ENCODE data around the gene MPP4. TPM values are rescaled to one million over a fixed set of nuclear protein-coding genes. Genes with fewer than 3 reads are reported as not detected.

Gene MPP4
- polyA plus RNA-seq, 4 donors: 0.04 to 0.09 TPM; not detected in 2

GRCh38 chr2:201669865-201670264, 28.6 kb downstream of the MPP4 start:
- Histone ChIP-seq H3K36me3 (ENCODE audit: control insufficient read depth in 3 of 3, insufficient read depth in 2 of 3, low read depth in 1 of 3, low read length in 3 of 3) (no peaks in the 10 kb centered on the region), H3K4me3 (ENCODE audit: low read depth in 1 of 3, low read length in 3 of 3) (no peak overlapping the region)

GRCh38 chr2:201668402-201668910, 30.0 kb downstream of the MPP4 start:
- H3K9me3 ChIP-seq (ENCODE audit: control insufficient read depth in 2 of 2, insufficient read depth in 1 of 2, low read depth in 1 of 2, low read length in 1 of 2): no peaks in the 10 kb centered on the region
- FAIRE-seq: no peak
- no peaks in the 10 kb centered on the region for H3K36me3 ChIP-seq (ENCODE audit: control insufficient read depth in 3 of 3, insufficient read depth in 2 of 3, low read depth in 1 of 3, low read length in 3 of 3)
- 58 to 72% (median 65%) methylated on average over 3 of the region's 3 CpGs for WGBS, 3 donors
- no peak overlapping the region for H3K27ac ChIP-seq (ENCODE audit: low read depth in 1 of 3, low read length in 2 of 3)
- H3K27me3 ChIP-seq (ENCODE audit: control insufficient read depth in 3 of 3, insufficient read depth in 3 of 3, low read length in 3 of 3): no peaks in the 10 kb centered on the region
- H3K4me3 ChIP-seq (ENCODE audit: low read depth in 1 of 3, low read length in 3 of 3): no peak overlapping the region
- DNase-seq: no peak
- H3K4me1 ChIP-seq (ENCODE audit: control insufficient read depth in 3 of 3, insufficient read depth in 2 of 3, low read depth in 1 of 3, low read length in 2 of 3): no peaks in the 10 kb centered on the region

More at GRCh38 chr2:201669865-201670264, 28.6 kb downstream of the MPP4 start:
- Histone ChIP-seq H3K9me3 (ENCODE audit: control insufficient read depth in 2 of 2, insufficient read depth in 1 of 2, low read depth in 1 of 2, low read length in 1 of 2) (no peaks in the 10 kb centered on the region), H3K27me3 (ENCODE audit: control insufficient read depth in 3 of 3, insufficient read depth in 3 of 3, low read length in 3 of 3) (no peaks in the 10 kb centered on the region), H3K4me1 (ENCODE audit: control insufficient read depth in 3 of 3, insufficient read depth in 2 of 3, low read depth in 1 of 3, low read length in 2 of 3) (no peaks in the 10 kb centered on the region), H3K27ac (ENCODE audit: low read depth in 1 of 3, low read length in 2 of 3) (no peak overlapping the region)
- FAIRE-seq (no peak), DNase-seq (no peak)
- WGBS, 3 donors: 86 to 97% (median 92%) methylated on average over 1 of the region's 1 CpG

GRCh38 chr2:201664334-201664733, 34.1 kb downstream of the MPP4 start:
- FAIRE-seq (no peak), DNase-seq (no peak)
- H3K4me1 ChIP-seq (ENCODE audit: control insufficient read depth in 3 of 3, insufficient read depth in 2 of 3, low read depth in 1 of 3, low read length in 2 of 3): no peaks in the 10 kb centered on the region
- H3K27me3 ChIP-seq (ENCODE audit: control insufficient read depth in 3 of 3, insufficient read depth in 3 of 3, low read length in 3 of 3): peaks cover 0 to 3% (median 0%) of the 10 kb centered on the region in 3 donors
- no peak overlapping the region for H3K4me3 ChIP-seq (ENCODE audit: low read depth in 1 of 3, low read length in 3 of 3)
- H3K27ac ChIP-seq (ENCODE audit: low read depth in 1 of 3, low read length in 2 of 3): no peak overlapping the region
- WGBS, 3 donors: 82 to 88% (median 87%) methylated on average over 8 of the region's 8 CpGs
- H3K9me3 ChIP-seq (ENCODE audit: control insufficient read depth in 2 of 2, insufficient read depth in 1 of 2, low read depth in 1 of 2, low read length in 1 of 2): no peaks in the 10 kb centered on the region
- no peaks in the 10 kb centered on the region for H3K36me3 ChIP-seq (ENCODE audit: control insufficient read depth in 3 of 3, insufficient read depth in 2 of 3, low read depth in 1 of 3, low read length in 3 of 3)

- FAIRE-seq: no peak
- WGBS, 3 donors: 55 to 64% (median 59%) methylated on average over 5 of the region's 5 CpGs
- H3K36me3 ChIP-seq (ENCODE audit: control insufficient read depth in 3 of 3, insufficient read depth in 2 of 3, low read depth in 1 of 3, low read length in 3 of 3): no peaks in the 10 kb centered on the region
- H3K4me1 ChIP-seq (ENCODE audit: control insufficient read depth in 3 of 3, insufficient read depth in 2 of 3, low read depth in 1 of 3, low read length in 2 of 3): no peaks in the 10 kb centered on the region
- DNase-seq: no peak
- H3K27me3 ChIP-seq (ENCODE audit: control insufficient read depth in 3 of 3, insufficient read depth in 3 of 3, low read length in 3 of 3): peaks cover 0 to 3% (median 0%) of the 10 kb centered on the region in 3 donors
- no peak overlapping the region for H3K27ac ChIP-seq (ENCODE audit: low read depth in 1 of 3, low read length in 2 of 3)
- H3K9me3 ChIP-seq (ENCODE audit: control insufficient read depth in 2 of 2, insufficient read depth in 1 of 2, low read depth in 1 of 2, low read length in 1 of 2): no peaks in the 10 kb centered on the region
- H3K4me3 ChIP-seq (ENCODE audit: low read depth in 1 of 3, low read length in 3 of 3): no peak overlapping the region
These were observed 37.1 kb downstream of the MPP4 start for GRCh38 chr2:201661366-201661765.

GRCh38 chr2:201660293-201660895, 38.0 kb downstream of the MPP4 start:
- FAIRE-seq (no peak), DNase-seq (no peak)
- no peak overlapping the region for H3K4me3 ChIP-seq (ENCODE audit: low read depth in 1 of 3, low read length in 3 of 3)
- no peaks in the 10 kb centered on the region for H3K4me1 ChIP-seq (ENCODE audit: control insufficient read depth in 3 of 3, insufficient read depth in 2 of 3, low read depth in 1 of 3, low read length in 2 of 3)
- H3K9me3 ChIP-seq (ENCODE audit: control insufficient read depth in 2 of 2, insufficient read depth in 1 of 2, low read depth in 1 of 2, low read length in 1 of 2): no peaks in the 10 kb centered on the region
- no peaks in the 10 kb centered on the region for H3K36me3 ChIP-seq (ENCODE audit: control insufficient read depth in 3 of 3, insufficient read depth in 2 of 3, low read depth in 1 of 3, low read length in 3 of 3)
- 69 to 83% (median 82%) methylated on average over 5 of the region's 5 CpGs for WGBS, 3 donors
- no peak overlapping the region for H3K27ac ChIP-seq (ENCODE audit: low read depth in 1 of 3, low read length in 2 of 3)
- peaks cover 0 to 3% (median 0%) of the 10 kb centered on the region in 3 donors for H3K27me3 ChIP-seq (ENCODE audit: control insufficient read depth in 3 of 3, insufficient read depth in 3 of 3, low read length in 3 of 3)

GRCh38 chr2:201656740-201657139, 41.7 kb downstream of the MPP4 start:
- Histone ChIP-seq H3K9me3 (ENCODE audit: control insufficient read depth in 2 of 2, insufficient read depth in 1 of 2, low read depth in 1 of 2, low read length in 1 of 2) (no peaks in the 10 kb centered on the region), H3K4me1 (ENCODE audit: control insufficient read depth in 3 of 3, insufficient read depth in 2 of 3, low read depth in 1 of 3, low read length in 2 of 3) (no peaks in the 10 kb centered on the region), H3K4me3 (ENCODE audit: low read depth in 1 of 3, low read length in 3 of 3) (no peak overlapping the region), H3K36me3 (ENCODE audit: control insufficient read depth in 3 of 3, insufficient read depth in 2 of 3, low read depth in 1 of 3, low read length in 3 of 3) (no peaks in the 10 kb centered on the region), H3K27me3 (ENCODE audit: control insufficient read depth in 3 of 3, insufficient read depth in 3 of 3, low read length in 3 of 3) (peaks cover 0 to 5% (median 0%) of the 10 kb centered on the region in 3 donors), H3K27ac (ENCODE audit: low read depth in 1 of 3, low read length in 2 of 3) (no peak overlapping the region)
- DNase-seq: no peak
- FAIRE-seq: no peak
- WGBS, 3 donors: 77 to 84% (median 83%) methylated on average over 5 of the region's 5 CpGs

GRCh38 chr2:201656102-201656501, 42.3 kb downstream of the MPP4 start:
- FAIRE-seq: no peak
- H3K4me3 ChIP-seq (ENCODE audit: low read depth in 1 of 3, low read length in 3 of 3): no peak overlapping the region

GRCh38 chr2:201654616-201655384, 43.6 kb downstream of the MPP4 start:
- Histone ChIP-seq H3K4me3 (ENCODE audit: low read depth in 1 of 3, low read length in 3 of 3) (no peak overlapping the region), H3K4me1 (ENCODE audit: control insufficient read depth in 3 of 3, insufficient read depth in 2 of 3, low read depth in 1 of 3, low read length in 2 of 3) (no peaks in the 10 kb centered on the region), H3K27ac (ENCODE audit: low read depth in 1 of 3, low read length in 2 of 3) (no peak overlapping the region), H3K36me3 (ENCODE audit: control insufficient read depth in 3 of 3, insufficient read depth in 2 of 3, low read depth in 1 of 3, low read length in 3 of 3) (no peaks in the 10 kb centered on the region), H3K9me3 (ENCODE audit: control insufficient read depth in 2 of 2, insufficient read depth in 1 of 2, low read depth in 1 of 2, low read length in 1 of 2) (no peaks in the 10 kb centered on the region), H3K27me3 (ENCODE audit: control insufficient read depth in 3 of 3, insufficient read depth in 3 of 3, low read length in 3 of 3) (peaks cover 0 to 3% (median 0%) of the 10 kb centered on the region in 3 donors)
- DNase-seq (no peak), FAIRE-seq (no peak)
- WGBS, 3 donors: 81 to 92% (median 85%) methylated on average over 5 of the region's 5 CpGs

More at GRCh38 chr2:201656102-201656501, 42.3 kb downstream of the MPP4 start:
- Histone ChIP-seq H3K27ac (ENCODE audit: low read depth in 1 of 3, low read length in 2 of 3) (no peak overlapping the region), H3K27me3 (ENCODE audit: control insufficient read depth in 3 of 3, insufficient read depth in 3 of 3, low read length in 3 of 3) (peaks cover 0 to 5% (median 0%) of the 10 kb centered on the region in 3 donors), H3K36me3 (ENCODE audit: control insufficient read depth in 3 of 3, insufficient read depth in 2 of 3, low read depth in 1 of 3, low read length in 3 of 3) (no peaks in the 10 kb centered on the region), H3K9me3 (ENCODE audit: control insufficient read depth in 2 of 2, insufficient read depth in 1 of 2, low read depth in 1 of 2, low read length in 1 of 2) (no peaks in the 10 kb centered on the region), H3K4me1 (ENCODE audit: control insufficient read depth in 3 of 3, insufficient read depth in 2 of 3, low read depth in 1 of 3, low read length in 2 of 3) (no peaks in the 10 kb centered on the region)
- no peak for DNase-seq
- 95 to 96% (median 95%) methylated on average over 11 of the region's 11 CpGs for WGBS, 3 donors

Measured in small intestine (tissue), 7 donors.